HG02759 (cell line): ENCODE measurements around the gene CCDC158.
"Not testable (repeated sequence)": the region's sequence is repeated elsewhere in the genome, so short reads cannot be mapped to it uniquely, and the experiment has no call there.

Source experiments
- ATAC-seq: cut with Tn5 transposase; IDR thresholded peaks from one replicate; pipeline ENCODE4 v1.9.1; 2021; ENCODE audit warnings: mild to moderate bottlenecking, moderate library complexity; ENCODE audit not compliant: unreplicated experiment

CCDC158 gene

GRCh38 chr4:76373919-76374552 lies 46.9 kb downstream of the CCDC158 start:
- no peak for ATAC-seq

DNA sequence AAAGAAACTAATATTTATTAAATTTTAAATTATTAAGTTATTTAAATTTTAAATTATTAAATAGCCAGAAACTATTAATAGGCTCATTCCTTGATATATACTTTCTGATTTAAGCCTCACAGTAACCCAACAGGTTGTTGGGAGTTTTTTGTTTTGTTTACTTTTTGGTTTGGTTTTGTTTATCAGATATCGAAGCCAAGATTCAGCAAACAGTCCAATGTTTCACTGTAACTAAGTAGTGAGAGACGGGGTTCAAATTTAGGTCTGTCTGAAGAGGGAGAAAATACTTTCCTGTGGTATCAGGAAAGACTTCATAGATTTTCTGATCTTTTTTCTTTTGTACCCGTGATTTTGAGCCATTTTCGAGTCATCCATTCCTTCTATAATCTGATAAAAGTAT lies 54.2 kb downstream of the CCDC158 start:
- no peak for ATAC-seq

- no peak for ATAC-seq
Measured at GRCh38 chr4:76365636-76366035, 55.3 kb downstream of the CCDC158 start.

- no peak for ATAC-seq
Measured at GRCh38 chr4:76364763-76365162, 56.2 kb downstream of the CCDC158 start.

DNA sequence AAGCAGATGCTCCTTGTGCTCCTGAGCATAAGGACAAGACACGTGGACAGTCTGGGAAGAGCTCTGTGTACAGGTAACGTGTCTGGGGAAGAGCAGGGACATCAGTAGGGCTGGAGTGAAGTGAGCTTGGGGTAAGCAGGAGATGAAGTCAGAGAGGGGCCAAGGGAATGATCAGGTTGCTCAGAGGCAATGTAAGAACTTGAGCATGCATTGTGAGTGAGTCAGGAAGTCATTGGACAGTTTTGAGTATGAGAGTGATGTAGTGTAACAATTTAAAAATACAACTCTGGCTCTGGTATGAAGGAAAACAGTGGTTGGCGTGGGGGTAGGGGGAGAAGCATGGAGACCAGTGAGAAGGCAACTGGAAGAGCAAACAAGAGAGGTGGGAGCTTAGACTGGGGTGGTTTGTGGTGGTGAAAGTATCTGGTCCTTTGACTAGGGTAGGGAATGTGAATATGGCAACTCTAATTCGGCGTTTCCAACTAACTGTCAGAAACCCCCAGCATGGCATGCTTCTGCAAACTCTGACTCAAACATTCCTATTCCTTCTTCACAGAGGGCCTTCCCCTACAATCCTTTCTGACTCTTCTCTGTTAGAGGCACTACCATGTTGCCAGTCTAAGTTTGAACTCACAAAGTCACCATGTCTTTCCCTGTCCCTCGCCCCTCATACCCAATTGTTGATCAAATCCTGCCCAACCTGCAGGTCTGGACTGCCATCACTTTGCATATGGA lies 57.2 kb downstream of the CCDC158 start:
- ATAC-seq, result no peak

- no peak for ATAC-seq
Measured at GRCh38 chr4:76361689-76362412, 59.1 kb downstream of the CCDC158 start.

DNA sequence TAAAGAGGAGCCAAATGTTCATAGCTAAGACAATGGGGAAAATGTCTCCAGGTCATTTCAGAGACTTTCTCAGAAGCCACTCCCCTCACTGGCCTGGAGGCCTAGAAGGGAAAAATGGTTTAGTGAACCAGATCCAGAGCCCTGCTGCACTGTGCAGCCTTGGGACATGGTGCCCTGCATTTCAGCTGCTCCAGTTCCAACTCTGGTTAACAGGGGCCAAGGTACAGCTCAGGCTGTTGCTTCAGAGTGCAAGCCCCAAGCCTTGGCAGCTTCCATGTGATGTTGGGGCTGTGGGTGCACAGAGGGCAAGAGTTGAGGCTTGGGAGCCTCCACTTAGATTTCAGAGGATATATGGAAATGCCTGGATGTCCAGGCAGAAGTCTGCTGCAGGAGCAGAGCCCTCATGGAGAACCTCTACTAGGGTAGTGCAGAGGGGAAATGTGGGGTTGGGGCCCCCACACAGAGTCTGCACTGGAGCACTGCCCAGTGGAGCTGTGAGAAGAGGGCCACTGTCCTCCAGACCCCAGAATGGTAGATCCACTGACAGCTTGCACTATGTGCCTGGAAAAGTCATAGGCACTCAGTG lies 61.0 kb downstream of the CCDC158 start:
- ATAC-seq, result not testable (repeated sequence)

- no peak for ATAC-seq
Measured at GRCh38 chr4:76357981-76358380, 63.0 kb downstream of the CCDC158 start.

DNA sequence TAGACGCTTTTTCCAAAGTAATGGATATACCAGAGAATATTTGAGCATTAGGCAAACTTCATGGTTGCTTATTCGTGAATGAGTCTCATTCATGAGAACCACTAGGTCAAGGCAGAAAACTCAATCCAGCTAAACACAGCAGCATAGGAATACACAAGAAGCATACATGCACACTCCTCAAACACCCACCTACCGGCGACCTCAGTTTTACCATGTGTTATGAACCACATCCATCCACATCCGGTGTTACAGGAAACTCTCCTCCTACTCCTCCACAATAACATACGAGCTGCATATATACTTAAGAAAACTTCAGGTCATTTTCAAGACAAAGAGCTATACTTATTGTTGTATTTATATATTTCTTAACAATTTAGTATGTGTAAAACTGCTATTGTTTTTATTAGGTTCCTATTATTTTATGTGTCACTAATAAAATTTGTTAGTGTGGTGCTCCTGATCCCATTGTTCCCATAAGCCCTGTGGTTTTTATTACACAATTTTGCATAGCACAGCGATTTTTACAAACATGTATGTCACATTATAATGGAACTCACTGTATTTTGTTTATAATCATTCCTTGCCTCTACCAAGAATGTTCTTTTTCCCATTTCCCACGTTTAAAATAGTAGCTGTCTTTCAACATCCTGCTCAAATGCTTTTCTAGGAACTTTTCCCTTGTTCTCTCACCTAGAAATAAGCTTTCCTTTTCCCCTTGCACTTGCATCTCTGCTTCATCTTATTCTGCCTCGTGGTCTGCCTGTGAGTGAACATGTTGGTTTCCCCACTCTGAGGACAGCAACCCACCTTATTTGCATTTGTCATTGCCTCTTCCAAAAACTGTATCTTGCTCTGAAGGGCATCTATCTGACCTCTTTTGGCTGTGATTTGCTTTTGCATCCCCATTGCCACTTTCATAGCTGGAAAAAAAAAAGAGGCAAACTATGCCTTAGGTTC lies 66.1 kb downstream of the CCDC158 start:
- ATAC-seq, result no peak

- no peak for ATAC-seq
Measured at GRCh38 chr4:76342803-76343202, 78.1 kb downstream of the CCDC158 start.

DNA sequence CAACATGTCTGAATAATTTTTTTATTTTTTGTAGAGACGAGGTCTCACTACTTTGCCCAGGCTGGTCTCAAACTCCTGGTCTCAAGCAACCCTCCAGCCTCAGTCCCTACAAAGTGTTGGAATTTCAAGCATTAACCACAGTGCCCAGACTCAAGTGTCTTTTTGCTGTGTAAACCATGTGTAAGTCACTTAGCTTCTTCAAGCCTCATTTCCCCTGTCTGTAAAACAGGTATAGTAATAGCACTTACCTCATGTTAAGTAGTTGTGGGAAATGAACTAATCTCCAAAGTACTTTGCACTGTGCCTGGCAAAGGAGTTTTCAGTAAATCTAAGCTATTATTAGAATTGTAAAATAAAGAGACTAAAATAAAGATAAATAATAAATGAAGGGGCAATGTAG lies 78.8 kb downstream of the CCDC158 start:
- ATAC-seq, result no peak

DNA sequence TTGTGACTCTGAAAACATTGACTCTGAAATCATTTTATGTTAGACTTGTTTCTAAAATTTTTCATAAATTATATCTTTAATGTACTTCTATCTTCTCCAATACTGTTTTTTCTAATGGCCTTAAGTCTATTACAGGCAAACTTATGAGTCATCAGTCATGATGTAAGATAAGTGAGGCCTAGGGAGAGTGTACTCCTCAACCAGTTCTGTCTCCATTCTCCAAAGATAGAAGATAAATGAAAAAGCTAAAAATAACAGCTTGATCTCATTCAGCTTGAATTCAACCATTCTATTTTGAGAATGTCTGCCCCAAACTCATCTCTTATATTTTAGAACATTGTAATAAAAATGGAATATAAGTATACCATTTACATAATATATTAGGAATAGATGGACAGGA lies 79.9 kb downstream of the CCDC158 start:
- no peak for ATAC-seq

DNA sequence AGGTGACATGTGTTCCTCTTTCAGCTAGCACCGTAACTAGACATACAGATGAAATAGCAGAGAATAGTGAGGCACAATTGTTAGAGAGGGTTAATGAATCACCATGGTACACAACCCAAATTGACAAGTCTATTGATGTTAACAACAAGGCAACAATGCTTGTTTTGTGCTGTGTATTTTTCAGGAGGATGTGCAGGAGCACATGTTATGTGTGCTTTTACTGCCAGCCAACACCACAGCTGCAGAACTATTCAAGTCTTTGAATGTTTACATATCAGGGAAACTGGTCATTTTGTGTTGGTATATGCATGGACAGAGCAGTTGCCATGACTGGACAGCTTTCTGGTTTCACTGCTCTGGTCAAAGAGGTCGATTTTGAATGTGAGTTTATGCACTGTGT lies 81.6 kb downstream of the CCDC158 start:
- ATAC-seq, result no peak

DNA sequence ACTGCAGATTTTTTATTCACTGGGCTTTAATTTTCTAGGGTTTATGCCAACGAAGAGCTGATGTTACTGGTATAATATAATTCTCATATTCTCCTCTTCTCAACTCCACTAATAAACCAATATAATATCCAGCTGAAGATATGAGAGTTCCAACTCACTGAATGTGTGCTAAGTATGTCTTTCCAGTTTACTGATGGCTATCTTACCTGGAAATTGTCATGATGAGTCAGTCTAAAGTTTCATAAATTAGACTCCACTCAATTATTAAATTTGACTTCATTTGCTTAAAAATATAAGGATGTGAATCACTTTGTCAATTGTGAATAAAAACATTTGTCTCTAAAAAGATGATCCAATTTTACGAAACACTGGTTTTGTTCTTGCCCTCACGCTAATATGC lies 86.1 kb downstream of the CCDC158 start:
- no peak for ATAC-seq

GRCh38 chr4:76326515-76326914 lies 94.4 kb downstream of the CCDC158 start:
- ATAC-seq, result no peak

DNA sequence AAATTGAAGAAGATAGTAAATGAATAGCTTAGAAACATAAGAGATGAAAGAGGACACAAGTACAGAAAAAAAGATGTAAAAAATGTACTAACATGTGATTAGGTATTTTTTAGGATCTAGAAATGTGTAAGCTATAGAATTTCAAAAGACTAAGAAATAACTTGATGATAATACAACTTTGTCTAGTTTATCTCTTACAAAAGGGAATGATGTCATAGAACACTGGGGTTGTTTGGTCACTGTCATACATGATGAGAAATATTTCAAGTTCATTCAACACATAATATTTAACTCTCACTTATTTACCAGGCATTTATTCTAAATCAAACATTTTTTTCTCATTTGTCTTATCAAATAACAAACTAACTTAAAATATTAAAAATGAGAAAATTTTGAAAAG lies 95.9 kb downstream of the CCDC158 start:
- no peak for ATAC-seq

DNA sequence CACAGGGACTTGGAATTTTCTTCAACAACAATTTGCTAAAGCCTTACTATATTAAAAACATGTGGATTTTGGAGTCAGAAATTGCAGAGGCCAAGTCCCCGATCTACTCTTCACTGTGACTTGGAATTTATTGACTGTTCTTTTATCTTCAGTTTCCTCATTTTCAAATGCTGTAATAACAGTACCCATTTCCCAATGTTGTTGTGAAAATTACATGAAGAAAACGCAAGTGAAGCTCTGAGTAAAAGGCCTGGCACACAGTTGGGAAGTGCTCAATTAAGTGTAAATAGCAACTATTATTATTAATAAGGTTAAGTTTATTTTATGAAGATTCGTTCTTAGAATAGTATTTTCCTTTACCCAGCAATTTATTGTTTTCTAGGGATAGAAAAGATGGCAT lies 98.7 kb downstream of the CCDC158 start:
- no peak for ATAC-seq

- ATAC-seq, result no peak
Measured at GRCh38 chr4:76316131-76316530, 104.8 kb downstream of the CCDC158 start.

GRCh38 chr4:76315267-76315918 lies 105.5 kb downstream of the CCDC158 start:
- no peak for ATAC-seq

GRCh38 chr4:76313547-76313946 lies 107.4 kb downstream of the CCDC158 start:
- no peak for ATAC-seq
